ENCODE data around the gene LCE1F. TPM values are rescaled to one million over a fixed set of nuclear protein-coding genes. Genes with fewer than 3 reads are reported as not detected.

LCE1F gene
- total and polyA plus RNA-seq, 2 donors from 2014 or later, result not detected

GRCh38 chr1:152777510-152778137, 2.7 kb downstream of the LCE1F start:
- TF ChIP-seq CTCF (IDR thresholded peaks at IDR 0.05; ENCODE audit: borderline replicate concordance, extremely low read depth, insufficient read depth), result no peak
- peaks cover 0 to 2% (median 0%) of the 10 kb centered on the region in 3 donors for H3K9me3 ChIP-seq (ENCODE audit: control insufficient read depth in 2 of 3, insufficient read depth in 1 of 3, low read length in 3 of 3)
- FAIRE-seq (no peak), DNase-seq (no peak)
- no peak overlapping the region for H3K4me3 ChIP-seq (ENCODE audit: low read length in 3 of 3)
- no peak overlapping the region for H3K27ac ChIP-seq (ENCODE audit: low read depth in 2 of 2, low read length in 2 of 2)
- H3K27me3 ChIP-seq (ENCODE audit: control insufficient read depth, insufficient read depth, low read length), result no peaks in the 10 kb centered on the region
- no peaks in the 10 kb centered on the region for H3K4me1 ChIP-seq (ENCODE audit: control insufficient read depth in 2 of 3, insufficient read depth in 2 of 3, low read depth in 1 of 3, low read length in 3 of 3)
- H3K9ac ChIP-seq (ENCODE audit: low read length in 3 of 3), result no peak overlapping the region
- intact Hi-C loops (cut with DNase I), result no loop called here
- H3K36me3 ChIP-seq (ENCODE audit: control insufficient read depth in 2 of 3, insufficient read depth in 3 of 3, low read length in 3 of 3), result no peaks in the 10 kb centered on the region

GRCh38 chr1:152783095-152783494, 8.2 kb downstream of the LCE1F start:
- H3K9me3 ChIP-seq (ENCODE audit: control insufficient read depth in 2 of 3, insufficient read depth in 1 of 3, low read length in 3 of 3), result no peaks in the 10 kb centered on the region
- FAIRE-seq (no peak), DNase-seq (no peak)
- TF ChIP-seq CTCF (IDR thresholded peaks at IDR 0.05; ENCODE audit: borderline replicate concordance, extremely low read depth, insufficient read depth), result no peak
- intact Hi-C loops (cut with DNase I), result no loop called here
- no peaks in the 10 kb centered on the region for H3K4me1 ChIP-seq (ENCODE audit: control insufficient read depth in 2 of 3, insufficient read depth in 2 of 3, low read depth in 1 of 3, low read length in 3 of 3)
- H3K36me3 ChIP-seq (ENCODE audit: control insufficient read depth in 2 of 3, insufficient read depth in 3 of 3, low read length in 3 of 3), result no peaks in the 10 kb centered on the region
- H3K27ac ChIP-seq (ENCODE audit: low read depth in 2 of 2, low read length in 2 of 2), result no peak overlapping the region
- no peak overlapping the region for H3K4me3 ChIP-seq (ENCODE audit: low read length in 3 of 3)
- H3K9ac ChIP-seq (ENCODE audit: low read length in 3 of 3), result no peak overlapping the region
- H3K27me3 ChIP-seq (ENCODE audit: control insufficient read depth, insufficient read depth, low read length), result no peaks in the 10 kb centered on the region

GRCh38 chr1:152786077-152786476, 11.1 kb downstream of the LCE1F start, which contains the start of gene LCE1E:
TSS of gene LCE1E (plus strand) at chr1:152786257. CDS start at chr1:152787300, 1,043 bp downstream.
- Histone ChIP-seq H3K4me3 (ENCODE audit: low read length in 3 of 3) (no peak within 1 kb of the TSS), H3K4me1 (ENCODE audit: control insufficient read depth in 2 of 3, insufficient read depth in 2 of 3, low read depth in 1 of 3, low read length in 3 of 3) (no peaks in the 10 kb centered on the region), H3K27ac (ENCODE audit: low read depth in 2 of 2, low read length in 2 of 2) (no peak within 1 kb of the TSS), H3K27me3 (ENCODE audit: control insufficient read depth, insufficient read depth, low read length) (no peaks in the 10 kb centered on the region), H3K9ac (ENCODE audit: low read length in 3 of 3) (no peak within 1 kb of the TSS), H3K36me3 (ENCODE audit: control insufficient read depth in 2 of 3, insufficient read depth in 3 of 3, low read length in 3 of 3) (no peaks in the 10 kb centered on the region), H3K9me3 (ENCODE audit: control insufficient read depth in 2 of 3, insufficient read depth in 1 of 3, low read length in 3 of 3) (no peaks in the 10 kb centered on the region)
- TF ChIP-seq CTCF (IDR thresholded peaks at IDR 0.05; ENCODE audit: borderline replicate concordance, extremely low read depth, insufficient read depth), result no peak
- FAIRE-seq (no peak), DNase-seq (no peak)
- intact Hi-C loops (cut with DNase I), result no loop called here

DNA sequence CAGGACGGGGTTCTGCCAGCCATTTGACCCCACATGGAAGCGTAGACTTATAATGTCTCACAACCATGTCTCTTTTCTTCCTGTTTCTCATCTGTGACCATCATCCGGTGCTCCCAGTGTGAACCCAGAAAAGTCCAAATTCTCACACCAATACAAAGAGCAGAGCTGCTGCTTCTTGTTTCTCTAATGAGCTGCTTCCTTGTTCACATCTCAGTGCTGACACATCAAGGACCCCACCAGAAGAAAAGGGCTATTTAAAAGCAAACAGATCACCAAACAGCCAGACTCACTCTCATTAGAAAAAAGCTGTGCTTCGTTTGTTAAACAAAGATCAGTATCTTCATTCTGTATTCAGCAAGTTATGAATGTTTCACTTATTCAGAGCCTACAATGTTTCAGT, 20.7 kb downstream of the LCE1F start:
- intact Hi-C loops (cut with DNase I), result no loop called here
- Histone ChIP-seq H3K36me3 (ENCODE audit: control insufficient read depth in 2 of 3, insufficient read depth in 3 of 3, low read length in 3 of 3) (no peaks in the 10 kb centered on the region), H3K9ac (ENCODE audit: low read length in 3 of 3) (no peak overlapping the region), H3K27ac (ENCODE audit: low read depth in 2 of 2, low read length in 2 of 2) (no peak overlapping the region), H3K4me1 (ENCODE audit: control insufficient read depth in 2 of 3, insufficient read depth in 2 of 3, low read depth in 1 of 3, low read length in 3 of 3) (no peaks in the 10 kb centered on the region), H3K4me3 (ENCODE audit: low read length in 3 of 3) (no peak overlapping the region), H3K9me3 (ENCODE audit: control insufficient read depth in 2 of 3, insufficient read depth in 1 of 3, low read length in 3 of 3) (no peaks in the 10 kb centered on the region), H3K27me3 (ENCODE audit: control insufficient read depth, insufficient read depth, low read length) (no peaks in the 10 kb centered on the region)
- no peak for TF ChIP-seq CTCF (IDR thresholded peaks at IDR 0.05; ENCODE audit: borderline replicate concordance, extremely low read depth, insufficient read depth)
- FAIRE-seq (no peak), DNase-seq (no peak)

Measured in kidney (tissue), 14 donors.